Stomach (tissue), 9 donors: ENCODE results near the gene ARHGAP24. TPM values are rescaled to one million over a fixed set of nuclear protein-coding genes. Genes with fewer than 3 reads are reported as not detected.

Experiments used
- DNase-seq, 2 donors: peaks; one replicate each; pipeline versions ENCODE4 v3.0.0 to v3.0.0-alpha.2; 2013 to 2019
- H3K27ac ChIP-seq, 5 donors: fragments of 200-600 bp in 4 of 5; sonication (generic) in 4 of 5; one replicate each; pipeline ENCODE4 v1.5.1; 2013 to 2019; ENCODE audit warnings: mild to moderate bottlenecking in 1 of 5, moderate library complexity in 1 of 5
- H3K27me3 ChIP-seq, 3 donors: fragments of 200-600 bp; sonication (generic); one replicate each; pipeline ENCODE4 v1.5.1; 2017 to 2019; ENCODE audit warnings: mixed run types in 1 of 3
- H3K36me3 ChIP-seq, 4 donors: fragments of 200-600 bp; sonication (generic); 1 replicate in 3 of 4; 2 replicates in 1 of 4; pipeline ENCODE4 v1.5.1; 2016 to 2019
- H3K4me1 ChIP-seq, 4 donors: fragments of 200-600 bp; sonication (generic); one replicate each; pipeline ENCODE4 v1.5.1; 2016 to 2019
- H3K4me3 ChIP-seq, 4 donors: fragments of 200-600 bp; sonication (generic) in 3 of 4; one replicate each; pipeline ENCODE4 v1.5.1; 2016 to 2019; ENCODE audit warnings: mild to moderate bottlenecking in 1 of 4
- H3K9me3 ChIP-seq, 4 donors: fragments of 200-600 bp; sonication (generic); one replicate each; pipeline ENCODE4 v1.5.1; 2016 to 2019
- CTCF ChIP-seq, 7 experiments: fragments of 450-650 bp in 4 of 7; fragments of 200-600 bp in 3 of 7; sonication (generic) in 3 of 7; IDR thresholded peaks; one replicate each; pipeline ENCODE4 v1.5.1; 2016 to 2019; ENCODE audit warnings: antibody characterized with exemption in 7 of 7, control low read depth in 2 of 7, mild to moderate bottlenecking in 1 of 7
- EP300 ChIP-seq: sonication (generic); formaldehyde crosslinking; IDR thresholded peaks from one replicate; pipeline ENCODE4 v1.6.1; 2017; ENCODE audit warnings: antibody characterized with exemption
- POLR2A ChIP-seq, 4 donors: fragments of 450-650 bp; IDR thresholded peaks; one replicate each; pipeline ENCODE4 v1.6.1; 2016; ENCODE audit warnings: antibody characterized with exemption in 4 of 4, control low read depth in 2 of 4, mild to moderate bottlenecking in 1 of 4, moderate library complexity in 1 of 4
- POLR2AphosphoS5 ChIP-seq, 3 donors: sonication (generic); formaldehyde crosslinking; IDR thresholded peaks; one replicate each; pipeline ENCODE4 v1.6.1; 2016; ENCODE audit warnings: antibody characterized with exemption in 3 of 3
- WGBS, 5 donors: extraction: QIAGEN DNeasy Blood & Tissue Kit in 3 of 5; methylation state at CpG; one replicate each; pipeline versions ENCODE4 v1.1.5 to v1.1.7; 2013 to 2018; 5-methylcytosine and 5-hydroxymethylcytosine counted together
- intact Hi-C: fragments of 100-400 bp; cut with DNase I; formaldehyde crosslinking; loops from one replicate; pipeline ENCODE4 v1.15.1; 2023; ENCODE audit warnings: low total_unique reads
- polyA plus RNA-seq, 3 donors: library from polyadenylated mRNA; stranded (reverse); fragments of 200-250 nt; gene quantifications; one replicate each; pipeline ENCODE4 v1.2.3, GENCODE V29; 2013
- total RNA-seq, 5 donors: library from RNA; depleted of rRNA; stranded (reverse); fragments of >200 nt; gene quantifications; one replicate each; pipeline versions ENCODE4 v1.1.0 to v1.2.3, GENCODE V29; 2014 to 2016
- donor health status: healthy with polysubstance abuse.
- donor health status: Bipolar disorder and iron deficiency.
- donor health status: healthy.

Gene ARHGAP24
- total and polyA plus RNA-seq, 8 donors, result 6.4 to 152 (median 33.5) TPM

GRCh38 chr4:85522836-85523235 is 47.9 kb downstream of the ARHGAP24 start:
- Histone ChIP-seq H3K4me1 (no peaks in the 10 kb centered on the region), H3K36me3 (no peaks in the 10 kb centered on the region), H3K27ac (no peak overlapping the region), H3K9me3 (no peaks in the 10 kb centered on the region), H3K27me3 (no peaks in the 10 kb centered on the region), H3K4me3 (no peak overlapping the region)
- intact Hi-C loops, result no loop called here
- 58 to 76% (median 65%) methylated on average over 3 of the region's 3 CpGs for WGBS, 5 donors
- TF ChIP-seq POLR2AphosphoS5 (IDR thresholded peaks at IDR 0.05) (no peak), CTCF (IDR thresholded peaks at IDR 0.05) (no peak), EP300 (no peak), POLR2A (IDR thresholded peaks at IDR 0.05) (no peak)
- DNase-seq, result no peak

GRCh38 chr4:85527815-85528214 is 52.9 kb downstream of the ARHGAP24 start:
- intact Hi-C loops, result no loop called here
- DNase-seq, result no peak
- 42 to 51% (median 47%) methylated on average over 2 of the region's 2 CpGs for whole genome bisulfite sequencing, 5 donors
- Histone ChIP-seq H3K36me3 (no peaks in the 10 kb centered on the region), H3K27ac (no peak overlapping the region), H3K27me3 (no peaks in the 10 kb centered on the region), H3K4me1 (no peaks in the 10 kb centered on the region), H3K4me3 (no peak overlapping the region), H3K9me3 (no peaks in the 10 kb centered on the region)
- TF ChIP-seq CTCF (IDR thresholded peaks at IDR 0.05), result no peak
- no peak for TF ChIP-seq EP300
- TF ChIP-seq POLR2AphosphoS5 (IDR thresholded peaks at IDR 0.05), result no peak
- TF ChIP-seq POLR2A (IDR thresholded peaks at IDR 0.05), result no peak

GRCh38 chr4:85531560-85532341 is 56.8 kb downstream of the ARHGAP24 start:
- TF ChIP-seq CTCF (IDR thresholded peaks at IDR 0.05), result no peak
- 50 to 78% (median 66%) methylated on average over 1 of the region's 1 CpG for WGBS, 5 donors
- Histone ChIP-seq H3K4me1 (no peaks in the 10 kb centered on the region), H3K27ac (no peak overlapping the region), H3K9me3 (no peaks in the 10 kb centered on the region), H3K27me3 (no peaks in the 10 kb centered on the region), H3K4me3 (no peak overlapping the region), H3K36me3 (no peaks in the 10 kb centered on the region)
- DNase-seq, result no peak
- intact Hi-C loops, result no loop called here

DNA sequence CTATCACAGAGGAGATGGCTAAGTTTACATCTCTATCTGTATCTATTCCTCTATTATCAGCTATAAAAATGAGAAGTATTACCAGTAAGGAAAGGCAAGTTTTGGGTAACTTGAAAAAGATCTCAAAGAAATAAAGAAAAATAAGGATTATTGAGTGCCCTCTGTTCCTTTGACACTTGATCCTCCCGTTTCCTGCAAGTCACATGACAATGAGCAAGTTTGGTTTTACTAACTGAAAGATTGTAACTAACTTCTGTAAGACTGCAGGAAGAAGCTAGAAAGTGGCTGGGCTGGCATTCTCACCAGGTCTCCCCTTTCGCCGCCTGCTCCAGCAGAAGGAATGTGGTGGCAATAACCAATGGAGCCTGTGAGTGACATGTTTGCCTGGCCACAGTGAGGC is 59.2 kb downstream of the ARHGAP24 start:
- 89 to 98% (median 90%) methylated on average over 3 of the region's 3 CpGs for WGBS, 5 donors
- H3K27ac ChIP-seq, result no peak overlapping the region
- intact Hi-C loops, result no loop called here
- H3K36me3 ChIP-seq, result no peaks in the 10 kb centered on the region
- TF ChIP-seq EP300 (no peak), POLR2AphosphoS5 (IDR thresholded peaks at IDR 0.05) (no peak), POLR2A (IDR thresholded peaks at IDR 0.05) (no peak), CTCF (IDR thresholded peaks at IDR 0.05) (no peak)
- no peaks in the 10 kb centered on the region for H3K27me3 ChIP-seq
- no peaks in the 10 kb centered on the region for H3K4me1 ChIP-seq
- H3K9me3 ChIP-seq, result no peaks in the 10 kb centered on the region
- DNase-seq, result no peak
- no peak overlapping the region for H3K4me3 ChIP-seq
